Sigmoid colon (tissue), 4 donors: ENCODE results near the gene DNAJC6.

Source experiments
- EP300 ChIP-seq, 4 donors: sonication (generic); formaldehyde crosslinking; IDR thresholded peaks; one replicate each; pipeline ENCODE4 v1.6.1; 2017; ENCODE audit warnings: antibody characterized with exemption in 4 of 4
- POLR2AphosphoS5 ChIP-seq, 4 donors: sonication (generic); formaldehyde crosslinking; IDR thresholded peaks; one replicate each; pipeline ENCODE4 v1.6.1; 2017; ENCODE audit warnings: antibody characterized with exemption in 4 of 4

DNA sequence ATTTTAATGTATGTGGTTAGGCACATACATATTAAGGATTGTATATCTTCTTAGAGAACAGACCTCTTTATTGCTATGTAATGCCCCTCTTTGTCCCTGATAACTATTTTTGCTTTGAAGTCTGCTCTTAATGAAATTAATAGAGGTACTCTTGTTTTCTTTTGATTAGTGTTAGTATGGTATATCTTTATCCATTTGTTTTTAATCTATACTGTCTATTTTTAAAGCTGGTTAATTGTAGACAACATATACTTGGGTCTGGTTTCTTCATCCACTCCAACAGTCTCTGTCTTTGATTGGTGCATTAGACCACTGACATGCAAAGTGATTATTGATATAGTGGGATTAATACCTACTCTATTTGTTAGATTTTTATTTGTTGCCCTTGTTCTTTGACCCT lies 147.1 kb downstream of the DNAJC6 start:
- TF ChIP-seq EP300 (IDR thresholded peaks at IDR 0.05): no peak
- no peak for TF ChIP-seq POLR2AphosphoS5 (IDR thresholded peaks at IDR 0.05)
